Epithelial cell of esophagus (primary cell): ENCODE results near the gene ITCH.
"Not testable (repeated sequence)": the region's sequence is repeated elsewhere in the genome, so short reads cannot be mapped to it uniquely, and the experiment has no call there.

ENCODE experiments used
- DNase-seq: peaks from one replicate; pipeline ENCODE4 v3.0.0; 2010; ENCODE audit warnings: low read depth
- H3K4me3 ChIP-seq: 2 replicates; pipeline ENCODE4 v1.5.1; 2011; ENCODE audit warnings: mild to moderate bottlenecking, low read length, control low read depth
- CTCF ChIP-seq: IDR thresholded peaks from 2 replicates; pipeline ENCODE4 v1.5.1; 2011; ENCODE audit warnings: low read depth, mild to moderate bottlenecking, low read length, control low read depth, inconsistent platforms; ENCODE audit not compliant: insufficient read depth; ENCODE audit errors: missing control alignments

Gene ITCH

DNA sequence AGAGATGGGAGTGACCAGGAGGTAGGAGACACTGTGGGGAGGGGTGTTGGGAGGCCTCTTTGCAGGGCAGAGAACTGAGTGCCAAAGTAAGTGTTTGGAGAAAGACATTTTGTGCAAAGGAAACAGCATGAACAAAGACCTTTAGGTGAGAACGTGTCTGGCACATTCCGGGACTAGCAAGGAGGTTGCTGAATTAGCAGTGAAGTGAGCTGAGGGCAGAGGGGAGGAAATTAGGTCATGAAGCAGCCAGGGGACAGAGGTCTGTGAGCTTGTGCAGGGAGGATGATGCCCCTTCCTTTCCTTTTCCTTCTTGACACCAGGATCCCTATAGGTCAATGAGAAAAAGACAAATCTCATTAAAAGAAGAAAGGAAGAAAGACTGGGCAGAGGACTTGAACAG, 38.5 kb upstream of the ITCH start:
- no peak for TF ChIP-seq CTCF
- DNase-seq = no peak
- H3K4me3 ChIP-seq = no peak overlapping the region

DNA sequence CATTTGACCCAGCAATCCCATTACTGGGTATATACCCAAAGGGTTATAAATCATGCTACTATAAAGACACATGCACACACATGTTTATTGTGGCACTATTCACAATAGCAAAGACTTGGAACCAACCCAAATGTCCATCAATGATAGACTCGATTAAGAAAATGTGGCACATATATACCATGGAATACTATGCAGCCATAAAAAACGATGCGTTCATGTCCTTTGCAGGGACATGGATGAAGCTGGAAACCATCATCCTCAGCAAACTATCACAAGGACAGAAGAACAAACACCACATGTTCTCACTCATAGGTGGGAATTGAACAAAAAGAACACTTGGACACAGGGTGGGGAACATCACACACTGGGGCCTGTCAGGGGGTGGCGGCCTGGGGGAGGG, 34.9 kb upstream of the ITCH start:
- not testable (repeated sequence) for H3K4me3 ChIP-seq, DNase-seq

- TF ChIP-seq CTCF = no peak
- DNase-seq = no peak
- H3K4me3 ChIP-seq = no peak overlapping the region
These were observed 34.0 kb upstream of the ITCH start for GRCh38 chr20:34328928-34329677.

DNA sequence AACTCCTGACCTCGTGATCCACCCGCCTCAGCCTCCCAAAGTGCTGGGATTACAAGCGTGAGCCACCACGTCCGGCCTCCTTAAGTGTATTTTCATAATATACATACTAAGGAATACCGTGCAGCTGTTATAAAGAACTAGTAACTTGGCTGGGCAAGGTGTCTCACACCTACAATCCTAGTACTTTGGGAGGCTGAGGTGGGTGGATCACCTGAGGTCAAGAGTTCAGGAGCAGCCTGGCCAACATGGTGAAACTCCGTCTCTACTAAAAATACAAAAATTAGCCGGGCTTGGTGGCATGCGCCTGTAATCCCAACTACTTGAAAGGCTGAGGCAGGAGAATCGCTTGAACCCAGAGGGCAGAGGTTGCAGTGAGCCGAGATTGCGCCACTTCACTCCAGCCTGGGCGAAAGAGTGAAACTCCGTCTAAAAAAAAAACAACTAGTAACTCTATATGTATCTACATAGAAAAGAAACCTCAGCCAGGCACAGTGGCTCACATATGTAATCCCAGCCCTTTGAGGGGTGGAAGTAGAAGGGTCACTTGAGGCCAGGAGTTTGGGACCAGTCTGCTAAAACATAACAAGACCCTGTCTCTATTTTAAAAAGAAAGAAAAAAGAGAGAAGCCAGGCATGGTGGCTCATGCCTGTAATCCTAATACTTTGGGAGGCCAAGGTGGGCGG, 32.1 kb upstream of the ITCH start:
- not testable (repeated sequence) for DNase-seq

DNA sequence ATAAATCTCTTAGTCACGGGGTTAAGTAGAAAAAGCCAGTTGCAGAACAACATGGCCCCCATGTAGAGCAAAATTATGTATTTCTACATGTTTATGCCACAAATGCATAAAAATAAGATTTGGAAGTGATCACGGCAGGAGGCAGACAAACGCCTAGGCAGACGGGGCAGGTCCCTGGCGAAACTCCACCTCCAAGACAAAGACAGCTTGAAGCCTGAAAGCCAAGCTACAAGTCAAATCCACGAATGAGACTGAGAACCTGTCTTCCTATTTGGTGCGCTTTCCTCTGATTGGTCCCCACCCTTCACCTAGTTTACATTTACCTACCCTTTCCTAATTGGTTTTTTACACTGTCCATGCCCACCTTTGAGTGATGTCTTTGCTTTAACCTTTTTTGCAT, 31.2 kb upstream of the ITCH start:
- TF ChIP-seq CTCF = no peak
- DNase-seq = no peak

More for the DNA sequence above, 32.1 kb upstream of the ITCH start:
- not testable (repeated sequence) for H3K4me3 ChIP-seq

GRCh38 chr20:34332262-34332920, 30.7 kb upstream of the ITCH start:
- no peak for TF ChIP-seq CTCF
- DNase-seq = no peak

More for the DNA sequence above, 31.2 kb upstream of the ITCH start:
- no peak overlapping the region for H3K4me3 ChIP-seq

DNA sequence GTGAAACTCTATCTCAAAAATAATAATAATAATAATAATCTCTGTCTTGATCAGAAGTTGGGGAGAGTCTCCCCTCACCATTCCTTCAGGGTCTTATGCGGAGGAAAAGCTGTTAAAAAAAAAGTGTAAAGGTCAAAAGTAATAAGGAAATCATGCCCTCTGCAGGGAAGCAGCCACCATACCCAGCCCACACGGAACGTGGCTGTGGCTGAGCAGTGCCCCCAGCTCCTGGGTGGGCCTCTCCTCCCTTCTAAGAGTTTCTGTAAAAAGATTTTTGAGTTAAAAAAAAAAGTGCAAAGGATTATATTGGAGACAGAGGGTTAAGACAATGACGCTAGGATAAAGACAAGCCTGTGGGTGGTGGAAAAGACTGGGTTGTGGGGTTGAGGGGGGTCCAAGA, 29.3 kb upstream of the ITCH start:
- TF ChIP-seq CTCF = no peak
- no peak overlapping the region for H3K4me3 ChIP-seq
- no peak for DNase-seq

More at GRCh38 chr20:34332262-34332920, 30.7 kb upstream of the ITCH start:
- H3K4me3 ChIP-seq = no peak overlapping the region
